LHCN-M2 (cell line): ENCODE measurements around the gene JDP2. TPM values are rescaled to one million over a fixed set of nuclear protein-coding genes. Genes with fewer than 3 reads are reported as not detected.
"Not testable (repeated sequence)": the region's sequence is repeated elsewhere in the genome, so short reads cannot be mapped to it uniquely, and the experiment has no call there.

Experiments
- DNase-seq: peaks from one replicate; pipeline ENCODE4 v3.0.0-alpha.2; 2012; ENCODE audit warnings: low read depth
- polyA plus RNA-seq: library from polyadenylated mRNA; unstranded; fragments of >200 nt; gene quantifications from one replicate; pipeline ENCODE4 v1.2.1, GENCODE V29; 2012; ENCODE audit warnings: missing spikeins
- total RNA-seq: library from RNA; depleted of rRNA; stranded (reverse); fragments of >200 nt; gene quantifications from 2 replicates; pipeline ENCODE4 v1.2.3, GENCODE V29; 2014; rRNA removed

Gene JDP2, protein sequence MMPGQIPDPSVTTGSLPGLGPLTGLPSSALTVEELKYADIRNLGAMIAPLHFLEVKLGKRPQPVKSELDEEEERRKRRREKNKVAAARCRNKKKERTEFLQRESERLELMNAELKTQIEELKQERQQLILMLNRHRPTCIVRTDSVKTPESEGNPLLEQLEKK
- total RNA-seq = 28.5 and 31.5 TPM in 2 replicates
- polyA plus RNA-seq = 41.2 TPM

DNA sequence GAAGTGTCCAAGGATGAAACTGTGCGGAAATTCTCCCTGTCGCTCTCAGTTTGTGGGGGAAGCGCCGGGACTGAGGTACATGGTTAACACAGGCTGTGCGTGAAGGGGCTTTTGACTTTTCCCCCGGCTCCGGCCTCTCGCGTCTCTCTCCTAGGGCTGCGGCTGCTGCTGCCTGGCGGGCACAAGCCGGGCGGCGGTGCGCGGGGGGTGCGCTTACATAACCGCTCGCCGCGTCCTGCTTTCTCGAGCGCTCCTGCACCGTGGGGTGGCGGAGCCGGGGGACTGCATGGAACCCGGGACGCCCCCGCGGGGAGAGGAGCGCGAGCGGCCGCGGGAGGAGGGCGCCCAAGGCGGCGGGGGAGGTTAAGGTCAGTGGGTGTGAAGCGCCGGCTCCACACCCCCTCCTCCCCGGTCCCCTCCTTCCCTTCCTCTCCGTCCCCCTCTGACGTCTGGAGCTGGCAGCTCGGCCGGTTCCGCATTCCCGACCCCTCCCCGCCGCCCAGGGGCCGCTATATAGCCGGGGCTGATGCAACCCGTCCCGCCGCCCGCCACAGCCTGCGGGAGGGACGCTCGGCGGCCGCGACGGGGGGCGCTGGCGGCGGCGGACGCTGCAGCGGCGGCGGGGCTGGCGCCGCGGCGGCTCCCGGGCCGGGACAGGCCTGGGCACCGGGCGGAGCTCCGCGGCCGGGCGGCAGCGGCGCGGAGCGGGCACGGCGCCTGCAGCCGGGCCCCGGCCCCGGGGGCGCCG, at the start of gene JDP2:
TSS of gene JDP2 (plus strand) at position 541 of the 748 bp plus-strand sequence. CDS start 9,899 bp downstream, outside the sequence.
- DNase-seq = peak; percentile 50

DNA sequence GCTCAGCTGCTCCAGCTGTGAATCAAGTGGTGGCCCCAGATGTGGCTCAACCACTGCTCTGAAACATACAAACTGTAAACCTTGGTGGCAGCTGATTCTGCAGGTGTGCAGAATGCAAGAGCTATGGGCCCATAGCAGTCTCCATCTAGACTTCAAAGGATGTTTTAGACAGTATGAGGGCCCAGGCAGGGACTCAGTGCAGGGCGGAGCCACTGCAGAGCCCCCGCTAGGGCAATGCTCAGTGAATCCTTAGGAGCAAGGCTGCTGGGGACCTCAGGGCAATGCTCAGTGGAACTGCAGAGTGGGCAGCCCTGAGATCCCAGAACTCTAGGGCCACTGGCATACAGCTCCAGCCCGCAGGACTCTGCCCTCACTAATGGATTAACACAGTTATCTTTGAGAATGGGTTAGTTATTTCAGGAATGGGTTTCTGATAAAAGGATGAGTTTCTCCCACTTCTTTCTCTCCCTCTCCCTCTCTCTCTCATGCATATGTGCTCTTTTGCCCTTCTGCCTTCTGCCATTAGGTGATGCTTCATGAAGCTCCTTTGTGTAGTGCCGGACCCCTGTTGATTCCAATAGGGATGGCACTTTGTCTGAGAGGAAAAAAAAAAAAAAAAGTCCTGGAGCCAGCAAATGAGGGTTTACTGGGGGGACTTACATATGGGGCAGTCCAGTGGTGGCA, 48.4 kb upstream of the JDP2 start:
- no peak for DNase-seq

DNA sequence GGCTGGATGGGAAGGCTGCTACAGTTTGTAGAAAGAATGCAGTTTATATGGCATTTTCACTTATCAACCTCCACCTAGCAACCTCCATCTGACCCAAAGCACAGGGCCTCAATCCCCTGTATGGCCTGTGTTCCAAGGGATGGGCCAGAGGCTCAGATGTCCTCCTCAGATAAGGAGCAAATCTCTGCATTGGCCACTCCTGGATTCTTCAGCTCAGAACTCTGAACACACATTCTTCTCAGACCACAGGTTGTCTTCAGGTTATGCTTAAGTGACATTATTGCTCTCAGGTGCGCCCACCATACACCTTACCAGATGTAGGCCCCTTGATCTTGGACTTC, 47.9 kb upstream of the JDP2 start:
- no peak for DNase-seq

DNA sequence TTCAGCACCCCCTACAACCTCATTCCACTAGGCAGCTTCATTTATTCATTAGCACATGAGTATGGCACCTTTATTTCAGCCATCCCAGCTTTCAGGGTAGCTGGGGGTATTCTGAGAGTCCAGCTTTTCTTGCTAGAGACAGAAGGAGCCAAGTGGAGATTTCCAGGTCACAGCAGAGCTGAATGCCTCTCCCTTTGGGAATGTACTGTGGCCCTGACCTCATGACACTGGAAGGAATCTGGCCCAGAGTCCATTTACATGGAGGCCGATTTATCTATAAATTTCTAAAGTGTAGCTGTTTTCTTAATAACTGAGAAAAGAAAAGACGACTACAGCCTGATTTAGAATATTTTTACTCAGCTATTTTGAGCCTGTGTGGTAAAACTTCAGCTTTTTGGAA, 47.2 kb upstream of the JDP2 start:
- no peak for DNase-seq

DNA sequence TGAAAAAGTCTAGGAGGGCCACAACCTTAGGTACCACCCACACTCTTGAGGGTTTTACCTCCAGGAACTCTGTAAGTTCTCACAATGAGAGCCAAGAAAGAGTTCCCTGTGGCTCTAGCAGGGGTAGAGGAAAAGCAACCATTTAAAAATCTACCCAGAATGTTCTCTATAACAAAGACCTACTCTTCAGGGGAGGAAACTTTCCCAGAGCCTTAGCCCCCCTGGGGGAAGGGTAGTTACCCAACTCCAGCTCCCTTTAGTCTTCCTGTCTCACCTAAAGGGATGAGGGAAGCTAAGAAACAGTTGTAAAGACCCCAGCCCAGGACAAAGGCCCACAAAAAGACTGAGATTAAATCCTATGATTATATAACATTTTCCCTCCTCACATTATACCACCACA, 46.2 kb upstream of the JDP2 start:
- DNase-seq = no peak

DNA sequence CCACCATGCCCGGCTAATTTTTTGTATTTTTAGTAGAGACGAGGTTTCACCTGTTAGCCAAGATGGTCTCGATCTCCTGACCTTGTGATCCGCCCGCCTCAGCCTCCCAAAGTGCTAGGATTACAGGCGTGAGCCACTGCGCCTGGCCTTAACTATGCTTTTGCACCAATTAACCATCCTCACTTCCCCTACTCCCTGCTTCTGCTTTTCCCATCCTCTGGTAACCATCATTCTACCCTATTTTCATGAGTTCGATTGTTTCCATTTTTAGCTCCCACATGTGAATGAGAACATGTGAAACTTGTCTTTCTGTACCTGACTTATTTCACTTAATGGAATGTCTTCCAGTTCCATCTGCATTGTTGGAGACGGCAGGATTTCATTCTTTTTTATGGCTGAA, 44.6 kb upstream of the JDP2 start:
- not testable (repeated sequence) for DNase-seq

DNA sequence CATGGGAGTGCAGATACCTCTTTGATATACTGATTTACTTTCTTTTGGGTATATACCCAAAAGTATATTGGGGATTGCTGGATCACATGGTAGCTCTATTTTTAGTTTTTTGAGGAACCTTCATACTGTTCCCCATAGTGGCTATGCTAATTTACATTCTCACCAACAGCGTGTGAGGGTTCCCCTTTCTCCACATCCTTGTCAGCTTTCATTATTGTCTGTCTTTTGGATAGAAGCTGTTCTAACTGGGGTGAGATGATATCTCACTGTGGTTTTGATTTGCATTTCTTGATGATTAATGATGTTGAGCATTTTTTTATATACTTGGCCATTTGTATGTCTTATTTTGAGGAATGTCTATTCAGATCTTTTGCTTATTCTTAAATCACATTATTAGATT, 44.1 kb upstream of the JDP2 start:
- DNase-seq = no peak

DNA sequence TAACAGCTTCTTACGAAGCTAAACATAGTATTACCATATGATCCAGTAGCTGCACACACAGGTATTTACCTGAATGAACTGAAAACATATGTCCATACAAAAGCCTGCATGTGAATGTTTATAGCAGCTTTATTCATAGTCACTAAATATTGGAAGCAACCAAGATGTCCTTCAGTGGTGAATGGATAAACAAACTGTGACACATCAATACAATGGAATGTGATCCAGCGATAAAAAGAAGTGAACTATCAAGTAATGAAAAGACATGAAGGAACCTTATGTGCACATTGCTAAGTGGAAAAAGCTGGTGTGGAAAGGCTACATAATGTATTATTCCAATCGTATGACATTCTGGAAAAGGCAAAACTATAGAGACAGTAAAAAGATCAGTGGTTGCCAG, 38.1 kb upstream of the JDP2 start:
- peak; percentile 16 for DNase-seq

DNA sequence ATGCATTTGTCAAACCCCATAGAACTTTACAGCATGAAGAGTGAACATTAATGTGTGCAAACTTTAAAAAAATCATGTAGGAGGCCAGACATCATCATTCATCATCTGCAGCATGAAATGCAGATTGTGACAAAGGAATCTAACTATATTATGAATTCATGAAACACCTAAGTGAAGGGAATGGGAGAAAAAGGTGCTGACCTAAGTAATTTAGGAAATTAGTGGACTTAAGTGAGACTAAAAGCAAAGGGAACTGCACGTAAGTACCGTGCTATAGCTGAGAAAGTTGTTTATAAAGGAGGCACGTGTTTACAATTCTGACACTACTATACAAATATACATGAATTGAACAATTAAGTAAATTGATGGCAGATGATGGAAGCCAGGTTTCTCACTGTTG, 37.6 kb upstream of the JDP2 start:
- DNase-seq = no peak

DNA sequence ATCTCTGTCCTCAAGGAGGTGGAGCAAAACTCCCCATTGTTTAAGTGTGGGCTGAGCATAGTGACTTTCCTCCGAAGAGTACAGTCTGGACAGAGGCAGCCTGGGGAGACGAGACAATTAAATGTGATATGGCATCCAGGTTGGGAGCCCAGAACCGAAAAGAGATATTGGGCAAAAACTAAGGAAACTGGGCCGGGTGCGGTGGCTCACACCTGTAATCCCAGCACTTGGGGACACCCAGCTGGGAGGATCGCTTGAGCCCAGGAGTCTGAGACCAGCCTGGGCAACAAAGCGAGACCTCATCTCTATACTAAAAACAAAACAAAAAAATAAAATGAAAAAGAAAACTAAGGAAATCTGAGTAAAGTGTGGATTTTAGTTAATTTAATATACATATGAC, 35.9 kb upstream of the JDP2 start:
- DNase-seq = no peak

DNA sequence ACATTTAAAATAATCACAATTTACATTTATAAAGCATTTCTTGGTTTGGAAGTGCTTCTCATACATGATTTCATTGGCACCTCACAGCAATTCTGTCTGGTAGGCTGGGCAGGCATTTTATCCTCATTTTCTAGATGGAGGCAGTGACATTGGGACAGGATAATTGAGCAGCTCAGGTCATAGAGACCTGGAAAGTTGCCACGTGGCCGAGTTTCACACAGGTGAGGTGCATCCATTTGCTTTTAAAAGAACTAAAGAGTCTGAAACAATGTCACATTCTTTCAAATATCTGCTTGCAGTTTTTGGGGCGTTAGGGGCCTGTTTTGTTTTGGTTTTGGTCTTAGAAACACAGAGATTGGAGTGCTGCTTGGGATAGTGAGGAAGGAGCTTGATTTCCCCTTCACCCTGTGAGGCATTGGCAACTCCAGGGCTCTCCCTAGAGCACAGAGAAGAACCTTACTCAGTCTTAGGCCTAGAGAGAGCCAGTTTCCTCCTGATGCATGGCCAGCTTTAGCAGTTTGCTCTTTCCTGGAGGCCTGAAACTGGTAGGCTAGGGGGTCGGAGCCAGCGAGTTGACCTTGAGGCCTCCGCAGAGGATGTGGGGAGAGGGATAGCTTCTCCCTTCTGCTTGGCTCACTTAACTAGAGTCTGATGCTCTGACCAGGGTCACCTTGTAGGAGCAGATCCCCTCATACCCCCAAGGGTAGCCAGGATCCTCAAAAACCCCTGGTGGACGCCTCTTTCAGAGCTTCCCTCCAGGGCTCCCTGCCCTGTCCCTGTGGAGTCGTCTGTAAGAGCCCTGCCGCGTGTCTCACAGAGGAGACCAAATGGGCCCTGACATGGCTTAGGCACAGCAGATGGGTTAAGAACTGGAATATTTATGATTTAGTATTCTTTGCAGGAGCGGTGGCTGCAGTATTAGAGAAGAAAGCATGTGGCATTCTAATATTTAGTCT, 34.9 kb upstream of the JDP2 start:
- no peak for DNase-seq

DNA sequence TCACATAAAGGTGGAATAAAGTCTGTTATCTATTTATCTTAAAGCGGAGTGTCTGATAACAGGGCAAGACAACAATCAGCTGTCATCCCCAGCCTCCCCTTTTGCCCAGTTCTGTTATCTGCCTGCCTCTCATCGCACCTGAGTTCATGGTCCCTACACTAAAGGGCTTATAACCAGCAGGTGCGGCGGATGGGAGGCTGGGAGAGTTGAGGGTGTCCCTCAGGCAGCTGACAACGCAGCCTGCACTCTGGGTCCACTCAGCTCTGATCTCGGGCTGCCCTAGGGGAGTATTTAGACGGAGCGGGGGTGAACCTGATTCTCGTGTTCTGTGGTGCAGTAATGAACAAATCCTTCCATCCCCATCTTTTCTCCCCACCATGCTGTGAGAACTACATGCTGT, 34.0 kb upstream of the JDP2 start:
- no peak for DNase-seq

DNA sequence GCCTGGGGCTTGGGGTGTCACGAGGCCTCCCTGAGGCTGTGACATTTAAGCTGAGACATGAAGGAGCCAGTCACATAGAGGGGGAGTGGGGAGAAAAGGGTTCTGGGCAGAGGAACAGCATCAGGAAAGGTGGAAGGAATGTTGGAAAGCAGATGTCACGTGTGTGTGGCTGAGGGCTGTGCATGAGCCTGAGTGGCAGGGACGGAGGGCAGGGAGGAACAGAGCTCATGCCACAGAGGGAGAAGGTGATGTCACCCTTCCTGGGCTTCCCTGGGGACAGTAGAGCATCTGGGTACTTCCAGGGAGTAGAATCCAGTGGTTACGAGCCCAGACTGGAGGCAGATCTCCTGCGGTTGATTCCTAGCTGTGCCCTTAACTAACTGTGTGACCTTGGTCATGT, 32.0 kb upstream of the JDP2 start:
- no peak for DNase-seq

DNA sequence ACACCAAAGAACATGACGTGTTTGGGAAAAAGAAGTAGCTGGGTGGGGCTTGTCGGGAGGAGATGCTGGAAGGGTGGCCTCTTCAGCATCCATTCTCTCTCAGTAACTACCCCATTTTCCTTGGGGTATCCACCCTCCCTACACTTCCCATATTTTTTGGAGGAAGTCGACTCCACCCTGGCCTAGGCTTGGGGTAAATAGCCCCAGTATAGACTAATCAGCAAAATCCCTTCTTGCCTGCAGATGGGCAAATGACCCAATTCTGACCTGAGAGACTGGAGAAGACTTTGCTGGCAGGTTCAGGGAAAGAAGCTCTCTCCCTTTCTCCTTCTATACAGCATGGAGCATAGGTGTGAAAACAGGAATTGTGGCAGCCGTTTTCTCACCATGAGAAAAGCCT, 28.5 kb upstream of the JDP2 start:
- no peak for DNase-seq

DNA sequence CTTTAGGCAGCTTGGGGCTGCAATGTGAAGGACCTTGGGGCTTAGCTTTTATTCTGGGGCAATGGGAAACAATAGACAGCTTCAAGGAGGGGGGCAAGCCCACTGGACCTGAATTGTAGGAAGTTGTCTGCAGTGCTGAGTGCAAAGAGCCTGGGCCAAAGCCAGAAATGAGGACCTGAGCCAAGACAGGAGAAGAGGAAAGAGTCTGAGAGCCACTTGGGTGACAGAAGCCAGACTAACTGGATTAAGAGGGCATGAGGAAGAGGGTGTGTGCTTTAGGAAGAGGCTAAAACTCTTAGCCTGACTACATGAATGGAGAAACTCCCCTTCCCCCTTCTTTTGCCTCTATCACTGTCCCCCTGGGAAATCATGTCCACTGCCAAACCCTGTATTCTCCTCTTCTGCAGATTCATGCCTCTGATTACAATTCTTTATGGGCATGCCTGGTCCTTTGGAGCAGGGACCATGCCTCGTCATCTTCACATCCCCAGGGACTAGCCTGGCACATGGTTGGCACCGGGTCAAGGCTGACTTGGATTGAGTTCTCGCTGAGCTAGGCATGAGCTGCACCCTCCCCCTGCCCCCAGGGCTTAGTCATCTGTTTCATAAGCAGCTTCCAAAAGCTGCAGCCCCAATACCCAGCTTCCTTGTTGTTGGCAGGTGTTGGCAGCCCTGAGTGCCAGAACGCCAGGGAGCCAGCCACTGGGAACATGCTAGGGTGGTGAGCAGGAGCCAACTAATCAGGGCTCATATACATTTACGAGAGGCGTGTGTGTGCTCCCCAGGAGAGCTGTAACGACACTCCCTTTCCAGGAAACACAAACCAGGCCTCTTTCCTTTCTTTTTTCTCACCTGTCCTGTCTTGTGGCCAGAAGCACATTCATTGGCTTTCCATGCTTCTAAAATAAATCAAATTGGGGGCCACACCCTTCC, 27.7 kb upstream of the JDP2 start:
- peak; percentile 94 for DNase-seq

DNA sequence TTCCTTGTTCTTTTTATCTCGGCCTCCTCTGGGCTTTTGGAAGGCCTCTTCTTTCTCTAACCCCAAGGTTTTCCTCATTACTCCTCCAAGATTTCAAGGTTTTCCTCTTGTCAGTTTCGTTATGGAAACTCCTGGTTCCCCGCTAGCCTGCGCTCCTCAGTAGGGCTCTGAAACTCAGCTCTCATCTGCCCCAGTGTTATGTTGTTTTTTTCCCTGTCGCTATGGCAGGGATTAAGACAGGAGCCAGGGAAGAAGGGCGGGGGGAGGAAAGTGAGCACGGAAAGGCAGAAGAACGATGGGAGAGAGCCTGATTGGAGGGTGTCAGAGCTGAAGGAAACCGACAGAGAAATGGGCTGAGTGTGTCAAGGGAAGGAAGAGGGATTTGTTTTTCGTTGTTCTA, 26.5 kb upstream of the JDP2 start:
- DNase-seq = peak; percentile 50

DNA sequence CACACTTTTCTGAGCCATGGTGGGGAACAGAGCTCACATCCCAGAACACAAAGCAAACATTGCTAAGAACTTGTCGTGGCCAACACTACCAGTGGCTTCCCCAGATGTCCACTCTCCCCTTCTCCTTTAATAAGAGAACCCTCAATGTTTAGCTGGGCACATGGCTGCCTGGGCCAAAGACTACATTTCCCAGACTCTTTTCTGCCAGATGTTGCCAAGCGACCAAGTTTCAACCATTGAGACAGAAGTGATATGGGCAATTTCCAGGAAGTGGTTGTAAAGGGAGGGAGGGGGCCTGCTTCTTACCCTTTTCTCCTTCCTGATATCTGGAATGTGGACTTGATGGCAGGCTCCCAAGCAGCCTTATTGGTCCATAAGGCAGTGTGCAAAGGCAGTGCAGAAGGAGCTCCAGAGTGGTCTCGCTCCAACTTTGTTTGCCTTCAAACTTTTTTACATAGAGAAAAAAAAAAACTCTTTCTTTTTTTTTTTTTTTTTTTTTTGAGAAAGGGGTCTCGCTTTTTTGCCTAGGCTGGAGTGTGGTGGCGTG, 24.9 kb upstream of the JDP2 start:
- DNase-seq = no peak

DNA sequence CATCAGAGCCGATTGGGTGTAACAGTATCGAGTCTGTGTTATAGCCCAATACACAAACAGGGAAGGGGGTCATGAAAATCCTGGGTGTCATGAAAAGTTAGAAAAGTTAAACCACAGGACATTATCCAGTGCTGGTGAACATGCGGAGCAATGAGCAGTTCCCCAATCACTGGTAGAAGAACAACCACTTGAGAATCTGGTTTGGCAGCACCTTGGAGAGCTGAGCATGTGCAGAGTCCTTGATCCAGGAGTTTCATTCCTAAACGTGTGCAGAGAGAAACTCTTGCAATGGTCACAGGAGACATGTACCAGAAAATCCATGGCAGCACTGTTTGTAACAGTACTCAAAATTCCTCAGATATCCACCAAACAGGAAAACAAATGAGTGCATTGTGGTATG, 23.0 kb upstream of the JDP2 start:
- no peak for DNase-seq

DNA sequence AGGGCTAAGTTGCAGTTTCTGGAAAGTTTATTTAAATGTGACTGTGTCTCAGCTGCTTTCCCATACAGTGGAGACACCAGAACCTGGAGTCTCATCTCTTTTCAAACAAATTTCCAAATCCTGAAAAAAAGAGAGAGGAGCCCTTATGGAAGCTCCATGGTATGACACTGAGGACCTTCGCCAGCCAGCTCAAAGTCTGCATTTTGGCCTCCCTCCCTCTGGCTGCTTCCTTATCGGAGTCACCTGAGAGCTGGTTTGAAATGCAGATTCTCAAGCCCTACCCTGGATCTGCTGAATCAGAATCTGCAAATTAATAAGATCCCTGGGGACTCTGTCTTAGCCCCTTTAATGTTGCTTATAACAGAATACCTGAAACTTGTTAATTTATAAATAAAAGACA, 21.7 kb upstream of the JDP2 start:
- no peak for DNase-seq

DNA sequence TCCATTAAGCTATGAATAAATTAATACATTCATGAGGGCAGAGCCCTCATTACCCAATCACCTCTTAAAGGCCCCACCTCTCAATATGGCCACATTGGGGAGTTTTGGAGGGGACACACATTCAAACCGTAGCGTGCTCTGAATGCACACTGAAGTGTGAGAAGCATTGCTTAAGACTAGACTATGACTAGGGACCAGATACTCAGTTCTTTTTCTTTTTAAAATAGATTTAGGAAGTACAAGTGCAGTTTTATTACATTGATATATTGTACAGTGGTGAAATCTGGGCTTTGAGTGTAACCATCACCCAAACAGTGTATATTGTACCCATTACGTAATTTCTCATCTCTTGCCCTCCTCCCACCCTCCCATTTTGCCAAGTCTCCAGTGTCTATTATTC, 21.0 kb upstream of the JDP2 start:
- no peak for DNase-seq
